Hindlimb muscle (tissue), 1 donor: ENCODE data around the gene SLC12A7. TPM values are rescaled to one million over a fixed set of nuclear protein-coding genes. Genes with fewer than 3 reads are reported as not detected.
"Not testable (repeated sequence)": the region's sequence is repeated elsewhere in the genome, so short reads cannot be mapped to it uniquely, and the experiment has no call there.

Source experiments
- DNase-seq: peaks from one replicate; pipeline ENCODE4 v3.0.0-alpha.2; 2013
- polyA plus RNA-seq: library from polyadenylated mRNA; unstranded; fragments of 120-200 nt; gene quantifications from one replicate; pipeline ENCODE4 v1.2.1, GENCODE V29; 2013; ENCODE audit not compliant: insufficient read length

SLC12A7 gene
- polyA plus RNA-seq, result 10.2 TPM

- DNase-seq, result no peak
Observed at GRCh38 chr5:1111727-1112289, at the start of gene SLC12A7. Gene SLC12A7 (minus strand): TSS chr5:1112063. CDS start chr5:1111991, 72 bp downstream.

- DNase-seq, result no peak
Observed at GRCh38 chr5:1161108-1161832, 49.4 kb upstream of the SLC12A7 start.

DNA sequence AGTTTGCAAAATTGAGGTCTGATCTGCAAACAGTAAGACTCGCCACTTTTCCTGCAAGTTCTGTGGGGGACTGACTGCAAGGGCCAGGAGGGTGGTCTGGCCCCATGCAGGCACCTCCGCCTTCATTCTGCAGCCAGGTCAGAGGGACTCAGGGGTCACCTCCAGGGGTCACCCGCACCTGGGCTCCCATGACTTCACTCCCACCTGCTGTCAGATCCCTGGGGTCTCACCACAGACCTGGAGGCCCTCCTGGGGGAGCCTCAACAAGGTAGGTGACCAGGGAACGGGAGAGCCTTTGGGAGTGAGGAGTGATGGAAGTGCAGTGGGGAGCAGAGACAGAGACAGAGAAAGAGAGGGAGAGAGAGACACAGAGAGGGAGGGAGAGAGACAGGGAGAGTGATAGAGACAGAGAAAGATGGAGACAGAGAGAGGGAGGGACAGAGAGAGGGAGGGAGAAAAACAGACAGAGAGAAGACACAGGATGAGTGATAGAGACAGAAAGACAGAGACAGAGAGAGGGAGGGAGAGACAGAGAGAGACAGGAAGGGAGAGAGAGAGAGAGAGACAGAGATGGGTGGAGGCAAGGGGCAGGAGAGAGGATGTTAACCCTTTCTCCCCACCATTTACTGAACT is 48.0 kb upstream of the SLC12A7 start:
- no peak for DNase-seq

- no peak for DNase-seq
Observed at GRCh38 chr5:1159341-1159675, 47.4 kb upstream of the SLC12A7 start.

DNA sequence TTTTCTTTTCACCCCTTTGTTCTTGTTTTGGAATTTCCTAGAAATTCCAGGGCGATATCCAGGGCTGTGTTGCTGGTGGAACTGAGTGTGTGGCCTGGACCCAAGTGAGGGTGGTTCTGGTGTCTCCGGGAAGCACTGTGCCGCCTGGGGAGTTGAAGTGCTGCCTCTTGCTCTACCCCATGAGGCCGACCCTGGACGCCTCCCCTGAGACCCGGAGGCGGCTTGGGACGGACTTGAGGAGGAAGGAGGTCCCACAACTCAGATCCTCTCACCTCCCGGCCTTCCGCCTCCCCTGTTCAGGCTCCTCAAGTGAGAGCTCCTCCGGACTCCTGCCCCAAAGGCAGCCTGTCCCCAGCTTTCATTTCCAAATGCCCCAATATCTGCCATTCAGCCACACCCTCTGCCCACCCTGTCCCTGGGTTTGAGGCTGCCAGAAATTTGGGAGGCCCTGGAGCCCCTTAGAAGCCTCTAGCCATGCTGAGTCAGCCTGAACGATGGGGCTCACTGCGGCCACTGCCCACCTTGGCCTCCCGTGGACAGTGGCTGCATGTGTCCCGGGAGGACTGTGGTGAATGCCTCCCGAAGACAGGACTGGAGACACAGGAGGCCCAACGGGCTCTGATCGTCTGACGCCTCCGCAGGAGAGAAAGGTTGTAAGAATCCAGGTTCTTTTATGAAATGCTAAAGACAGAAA is 46.9 kb upstream of the SLC12A7 start:
- DNase-seq, result no peak

- DNase-seq, result not testable (repeated sequence)
Observed at GRCh38 chr5:1157461-1157986, 45.7 kb upstream of the SLC12A7 start.

DNA sequence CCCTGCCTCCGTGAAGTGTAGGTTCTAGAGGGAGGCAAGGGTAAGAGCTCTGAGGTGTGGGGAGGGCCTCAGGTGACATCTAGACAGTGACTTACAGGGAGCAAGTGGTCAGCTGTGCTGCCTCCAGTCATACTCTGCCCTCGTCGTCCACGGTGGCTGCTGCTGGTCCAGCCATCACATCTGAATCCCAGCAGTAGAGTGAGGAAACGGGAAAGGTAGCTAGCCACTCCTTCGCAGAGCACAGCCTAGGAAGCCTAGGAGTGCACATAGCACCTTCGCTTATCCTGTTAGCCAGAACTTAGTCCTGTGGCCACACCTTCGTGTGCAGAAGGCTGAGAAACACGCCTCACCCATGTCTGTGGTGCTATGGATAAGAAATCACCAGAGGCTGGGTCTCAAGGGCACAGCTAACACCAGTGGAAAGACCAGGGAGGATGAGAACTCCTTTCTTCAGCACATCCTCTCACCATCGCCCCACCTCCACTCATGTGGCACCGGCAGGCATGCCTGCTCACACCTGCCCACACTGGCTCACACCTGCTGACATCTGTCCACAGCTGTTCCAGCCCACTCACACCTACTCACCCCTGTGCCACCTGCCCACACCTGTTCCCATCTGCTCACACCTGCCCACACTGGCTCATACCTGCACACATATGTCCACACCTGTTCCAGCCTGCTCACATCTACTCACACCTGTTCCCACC is 45.0 kb upstream of the SLC12A7 start:
- DNase-seq, result no peak

GRCh38 chr5:1156033-1156753 is 44.3 kb upstream of the SLC12A7 start:
- no peak for DNase-seq

- no peak for DNase-seq
Observed at GRCh38 chr5:1155191-1156032, 43.5 kb upstream of the SLC12A7 start.

- DNase-seq, result no peak
Observed at GRCh38 chr5:1153428-1153827, 41.6 kb upstream of the SLC12A7 start.

DNA sequence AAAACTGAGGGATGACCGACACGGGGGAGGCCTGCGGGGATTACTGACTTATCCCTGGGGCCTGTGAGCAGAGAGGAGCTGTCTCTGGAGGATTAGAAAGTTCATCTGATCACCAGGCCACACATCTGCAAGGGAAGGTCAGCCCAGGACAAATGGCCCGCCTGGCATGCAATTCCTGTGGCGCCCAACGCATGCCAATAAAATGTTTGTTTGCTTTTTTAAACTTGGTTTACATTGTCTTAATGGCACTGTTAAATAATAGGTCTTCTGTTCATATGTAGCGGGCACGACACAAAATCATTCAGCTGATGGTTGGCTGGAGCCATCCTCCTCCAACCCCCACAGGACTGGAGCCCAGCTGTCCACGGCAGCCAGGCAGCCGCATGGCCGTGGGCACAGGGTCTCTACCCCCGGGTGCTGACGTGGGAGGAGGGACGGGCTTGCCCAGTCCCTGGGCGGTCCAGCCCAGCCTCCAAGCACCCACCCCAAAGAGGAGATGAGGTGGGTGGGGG is 41.0 kb upstream of the SLC12A7 start:
- DNase-seq, result no peak

GRCh38 chr5:1152156-1152555 is 40.3 kb upstream of the SLC12A7 start:
- no peak for DNase-seq

DNA sequence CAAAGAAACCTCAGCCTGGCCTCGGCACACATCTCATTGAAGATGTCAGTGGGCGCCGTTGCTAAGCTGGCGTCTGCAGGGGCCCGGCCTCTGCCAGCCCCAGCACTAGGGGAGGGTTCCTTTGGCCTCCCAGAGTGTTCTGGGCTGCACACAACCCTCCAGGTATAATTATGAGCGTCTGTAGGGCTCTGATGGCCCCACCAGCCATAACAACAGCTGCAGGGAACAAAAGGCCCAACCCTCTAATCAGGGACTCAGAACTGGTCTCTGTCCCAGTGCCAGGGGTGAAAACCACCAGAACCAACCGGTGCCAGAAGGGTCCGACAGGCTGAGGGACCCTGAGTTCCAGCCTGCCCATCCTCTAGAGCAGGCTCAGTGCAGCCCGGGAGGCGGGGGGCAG is 39.5 kb upstream of the SLC12A7 start:
- DNase-seq, result no peak

- no peak for DNase-seq
Observed at GRCh38 chr5:1150866-1151265, 39.0 kb upstream of the SLC12A7 start.

GRCh38 chr5:1144638-1145396 is 33.0 kb upstream of the SLC12A7 start:
- DNase-seq, result no peak

DNA sequence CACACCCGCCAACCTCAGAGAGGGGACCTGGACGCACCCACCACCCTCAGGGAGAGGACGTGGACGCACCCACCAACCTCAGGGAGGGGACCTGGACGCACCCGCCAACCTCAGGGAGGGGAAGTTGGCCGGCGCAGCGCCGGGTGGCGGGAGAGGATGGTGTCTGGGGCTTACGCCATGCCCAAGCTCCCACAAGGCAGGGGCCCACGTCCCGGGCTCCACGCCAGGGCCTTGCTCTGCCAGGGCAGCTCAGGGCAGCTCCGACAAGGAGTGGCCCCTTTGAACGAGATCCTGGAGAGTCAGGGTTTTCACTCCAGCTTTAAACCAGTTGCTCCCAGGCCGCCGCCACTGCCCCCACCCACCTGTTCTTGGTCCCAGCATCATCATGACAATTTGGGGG is 32.2 kb upstream of the SLC12A7 start:
- DNase-seq, result no peak

DNA sequence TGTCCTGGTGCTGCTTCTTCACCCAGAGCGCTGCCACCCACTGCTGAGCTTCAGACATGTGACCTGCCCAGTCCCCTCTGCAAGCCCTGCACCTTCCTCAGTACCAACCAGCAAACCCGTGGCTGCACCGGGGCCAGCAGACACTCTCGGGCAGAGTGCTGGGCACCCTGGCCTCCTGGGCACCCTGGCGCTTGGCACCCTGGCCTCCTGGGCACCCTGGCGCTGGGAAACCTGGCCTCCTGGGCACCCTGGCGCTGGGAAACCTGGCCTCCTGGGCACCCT is 31.7 kb upstream of the SLC12A7 start:
- DNase-seq, result no peak

DNA sequence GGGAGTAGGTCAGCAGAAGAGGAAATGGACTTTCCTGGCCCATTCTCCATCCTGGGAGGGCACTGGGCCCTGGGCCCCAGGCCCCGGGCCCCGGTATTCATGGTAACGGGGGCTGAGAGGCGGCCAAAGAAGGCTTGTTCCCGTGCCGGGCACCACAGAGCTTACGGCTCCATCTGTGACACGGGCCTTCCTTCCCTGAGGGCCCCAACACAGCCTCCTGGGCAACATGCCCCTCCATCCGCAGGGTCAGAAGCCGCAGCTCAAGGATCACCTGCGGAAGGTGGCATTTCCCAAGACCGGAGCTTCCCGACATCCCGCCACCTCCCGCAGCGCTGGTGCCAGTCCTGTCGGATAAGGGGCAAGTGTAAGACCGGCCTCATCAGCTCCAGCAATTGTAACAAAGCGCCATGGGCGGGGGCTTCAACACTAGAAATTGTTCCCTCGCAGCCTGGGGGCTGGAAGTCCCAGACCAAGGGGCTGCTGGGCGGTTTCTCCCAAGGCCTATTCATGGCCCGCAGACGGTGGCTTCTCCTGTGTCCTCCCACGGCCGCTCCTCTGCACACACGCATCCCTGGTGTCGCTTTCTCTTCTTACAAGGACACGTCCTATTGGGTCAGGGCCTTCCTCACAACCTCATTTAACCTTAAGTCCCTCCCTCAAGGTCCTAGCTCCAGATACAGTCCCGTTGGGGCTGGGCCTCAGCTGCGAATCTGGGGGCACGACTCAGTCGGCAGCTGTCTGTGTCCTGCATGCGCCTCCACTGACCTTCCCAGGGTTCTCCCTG is 31.2 kb upstream of the SLC12A7 start:
- no peak for DNase-seq

GRCh38 chr5:1141834-1142233 is 30.0 kb upstream of the SLC12A7 start:
- DNase-seq, result no peak
